ENCODE results near the gene KPNB1.

- TF ChIP-seq POLR2A (IDR thresholded peaks at IDR 0.05) (no peak), EP300 (IDR thresholded peaks at IDR 0.05) (no peak)
Measured at GRCh38 chr17:47682138-47682537, 32.4 kb downstream of the KPNB1 start.

All from ovary (tissue), 1 donor.